Daoy (cell line): Measurements from ENCODE around the gene TRAPPC2. TPM values are rescaled to one million over a fixed set of nuclear protein-coding genes. Genes with fewer than 3 reads are reported as not detected.
"Not testable (repeated sequence)": the region's sequence is repeated elsewhere in the genome, so short reads cannot be mapped to it uniquely, and the experiment has no call there.

Experiments
- DNase-seq: peaks from one replicate; pipeline ENCODE4 v3.0.0-alpha.2; 2015; ENCODE audit warnings: low read depth
- total RNA-seq: library from RNA; depleted of rRNA; stranded (reverse); fragments of >200 nt; shearing (Covaris generic); gene quantifications from 2 replicates; pipeline ENCODE4 v1.2.3, GENCODE V29; 2014

The TRAPPC2 gene
- total RNA-seq, 1 experiment from 2014 or later, result 6.7 TPM

DNA sequence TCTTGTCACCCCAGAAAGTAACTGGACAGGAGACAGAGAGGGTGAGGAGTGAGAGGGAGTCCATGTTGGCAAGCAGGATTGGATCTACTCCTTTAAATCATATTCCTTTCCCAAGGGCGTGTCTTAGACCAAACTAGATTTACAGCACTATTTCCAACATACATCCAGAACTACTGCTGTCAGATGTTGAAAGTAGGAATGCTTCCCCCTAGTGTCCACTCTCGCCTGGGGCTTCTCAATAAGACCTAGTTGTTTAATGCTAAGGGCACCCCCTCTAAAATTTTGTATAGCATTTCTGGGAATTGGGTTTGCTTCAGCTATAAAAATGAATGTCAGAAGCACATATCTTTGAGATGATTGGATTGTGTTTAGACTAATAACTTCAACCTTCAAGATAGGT, 13.4 kb upstream of the TRAPPC2 start:
- DNase-seq, result peak; percentile 16

- no peak for DNase-seq
Observed at GRCh38 chrX:13742397-13743176, 8.2 kb upstream of the TRAPPC2 start.

DNA sequence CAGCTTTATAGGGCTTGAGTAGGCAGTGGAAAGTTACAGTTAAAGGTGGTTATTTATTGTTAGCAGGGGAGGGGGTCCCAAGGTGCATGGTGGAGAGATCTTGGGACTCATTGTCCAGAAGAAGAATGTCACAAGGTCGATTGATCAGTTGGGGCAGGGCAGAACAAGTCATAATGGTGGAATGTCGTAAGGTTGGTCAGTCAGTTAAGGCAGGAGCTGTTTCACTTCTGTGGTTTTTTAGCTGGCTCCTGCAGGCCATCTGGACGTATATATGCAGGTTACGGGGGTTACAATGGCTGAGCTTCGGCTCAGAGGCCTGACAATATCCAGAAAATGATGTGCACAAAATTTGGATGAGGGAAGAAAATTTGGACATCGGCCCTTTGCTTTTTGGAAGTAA, 7.3 kb upstream of the TRAPPC2 start:
- no peak for DNase-seq

DNA sequence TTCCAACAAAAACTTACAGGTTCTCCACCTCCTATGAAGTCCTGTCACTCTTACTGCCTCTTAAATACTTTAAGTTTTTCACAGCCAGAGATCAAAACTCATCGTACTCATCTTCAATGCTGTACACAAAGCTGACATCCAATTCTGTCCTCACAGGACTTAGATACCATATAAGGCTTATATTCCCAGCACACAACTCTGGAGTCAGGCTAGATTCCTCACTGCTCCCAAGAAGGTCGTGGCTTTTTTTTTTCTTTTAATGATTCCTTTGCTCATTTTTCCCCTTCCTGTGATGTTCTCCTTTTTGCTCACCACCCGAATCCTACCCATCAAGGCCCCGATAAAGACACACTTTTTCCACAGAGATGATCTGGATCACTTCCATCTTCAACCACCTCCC, 914 bp downstream of the TRAPPC2 start:
- no peak for DNase-seq

DNA sequence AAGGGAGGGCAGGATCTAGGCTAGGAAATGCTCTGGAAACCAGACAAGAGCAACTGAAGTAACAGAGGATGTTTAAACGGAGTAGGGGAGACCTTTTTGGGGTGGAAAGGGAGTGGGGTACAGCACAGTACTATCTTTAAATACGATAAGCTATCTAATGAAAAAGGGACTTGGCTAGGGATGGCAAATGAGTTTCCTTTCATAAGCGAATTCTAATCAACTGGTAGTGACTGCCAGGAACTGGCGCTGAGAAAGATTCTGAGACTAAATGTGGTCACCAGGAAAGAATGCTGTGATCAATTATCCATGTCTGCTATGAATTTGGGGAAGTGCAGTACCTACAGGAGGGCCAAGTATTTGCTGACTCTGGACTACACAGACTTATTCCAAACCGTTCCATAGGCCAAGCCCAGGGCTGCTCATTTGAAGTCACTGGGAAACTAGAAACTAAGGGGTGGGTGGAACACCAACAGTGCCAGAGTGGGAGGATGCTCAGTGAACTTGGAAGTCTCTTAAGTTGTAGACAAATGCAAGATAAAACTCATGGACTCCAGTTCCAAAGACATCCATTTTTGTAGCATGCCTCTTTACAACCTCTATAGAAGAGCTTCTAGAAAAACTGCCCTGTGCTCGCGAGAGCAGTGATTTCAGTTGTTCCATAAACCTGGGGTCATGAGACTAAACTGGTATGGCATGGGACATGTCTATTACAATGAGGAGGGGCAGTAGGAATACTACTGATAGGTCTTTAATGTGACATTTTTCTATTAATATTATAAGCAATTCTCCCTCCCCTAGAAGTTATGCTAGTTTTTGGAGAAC, 2.0 kb downstream of the TRAPPC2 start:
- DNase-seq, result no peak

DNA sequence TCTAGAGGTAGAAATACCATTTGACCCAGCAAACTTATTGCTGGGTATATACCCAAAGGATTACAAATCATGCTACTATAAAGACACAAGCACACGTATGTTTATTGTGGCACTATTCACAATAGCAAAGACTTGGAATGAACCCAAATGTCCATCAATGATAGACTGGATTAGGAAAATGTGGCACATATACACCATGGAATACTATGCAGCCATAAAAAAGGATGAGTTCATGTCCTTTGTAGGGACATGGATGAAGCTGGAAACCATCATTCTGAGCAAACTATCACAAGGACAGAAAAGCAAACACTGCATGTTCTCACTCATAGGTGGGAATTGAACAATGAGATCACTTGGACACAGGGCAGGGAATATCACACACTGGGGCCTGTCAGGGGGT, 3.9 kb downstream of the TRAPPC2 start:
- DNase-seq, result not testable (repeated sequence)

DNA sequence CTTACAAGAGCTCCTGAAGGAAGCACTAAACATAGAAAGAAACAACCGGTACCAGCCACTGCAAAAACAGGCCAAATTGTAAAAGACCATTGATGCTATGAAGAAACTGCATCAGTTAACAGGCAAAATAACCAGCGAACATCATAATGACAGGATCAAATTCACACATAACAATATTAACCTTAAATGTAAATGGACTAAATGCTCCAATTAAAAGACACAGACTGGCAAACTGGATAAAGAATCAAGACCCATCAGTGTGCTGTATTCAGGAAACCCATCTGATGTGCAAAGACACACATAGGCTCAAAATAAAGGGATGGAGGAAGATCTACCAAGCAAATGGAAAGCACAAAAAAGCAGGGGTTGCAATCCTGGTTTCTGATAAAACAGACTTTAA, 7.8 kb downstream of the TRAPPC2 start:
- DNase-seq, result not testable (repeated sequence)

DNA sequence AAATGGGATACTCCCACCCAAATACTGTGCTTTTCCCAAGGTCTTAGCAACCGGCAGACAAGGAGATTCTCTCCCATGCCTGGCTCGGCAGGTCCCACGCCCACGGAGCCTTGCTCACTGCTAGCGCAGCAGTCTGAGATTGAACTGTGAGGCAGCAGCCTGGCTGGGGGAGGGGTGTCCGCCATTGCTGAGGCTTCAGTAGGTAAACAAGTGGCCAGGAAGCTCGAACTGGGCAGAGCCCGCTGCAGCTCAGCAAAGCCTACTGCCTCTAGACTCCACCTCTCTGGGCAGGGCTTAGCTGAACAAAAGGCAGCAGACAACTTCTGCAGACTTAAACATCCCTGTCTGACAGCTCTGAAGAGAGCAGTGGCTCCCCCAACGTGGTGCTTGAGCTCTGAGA, 9.5 kb downstream of the TRAPPC2 start:
- not testable (repeated sequence) for DNase-seq

- DNase-seq, result no peak
Observed at GRCh38 chrX:13721819-13722519, 12.5 kb downstream of the TRAPPC2 start.

GRCh38 chrX:13721371-13721770, 13.0 kb downstream of the TRAPPC2 start:
- no peak for DNase-seq

GRCh38 chrX:13719192-13719856, 15.1 kb downstream of the TRAPPC2 start:
- no peak for DNase-seq

DNA sequence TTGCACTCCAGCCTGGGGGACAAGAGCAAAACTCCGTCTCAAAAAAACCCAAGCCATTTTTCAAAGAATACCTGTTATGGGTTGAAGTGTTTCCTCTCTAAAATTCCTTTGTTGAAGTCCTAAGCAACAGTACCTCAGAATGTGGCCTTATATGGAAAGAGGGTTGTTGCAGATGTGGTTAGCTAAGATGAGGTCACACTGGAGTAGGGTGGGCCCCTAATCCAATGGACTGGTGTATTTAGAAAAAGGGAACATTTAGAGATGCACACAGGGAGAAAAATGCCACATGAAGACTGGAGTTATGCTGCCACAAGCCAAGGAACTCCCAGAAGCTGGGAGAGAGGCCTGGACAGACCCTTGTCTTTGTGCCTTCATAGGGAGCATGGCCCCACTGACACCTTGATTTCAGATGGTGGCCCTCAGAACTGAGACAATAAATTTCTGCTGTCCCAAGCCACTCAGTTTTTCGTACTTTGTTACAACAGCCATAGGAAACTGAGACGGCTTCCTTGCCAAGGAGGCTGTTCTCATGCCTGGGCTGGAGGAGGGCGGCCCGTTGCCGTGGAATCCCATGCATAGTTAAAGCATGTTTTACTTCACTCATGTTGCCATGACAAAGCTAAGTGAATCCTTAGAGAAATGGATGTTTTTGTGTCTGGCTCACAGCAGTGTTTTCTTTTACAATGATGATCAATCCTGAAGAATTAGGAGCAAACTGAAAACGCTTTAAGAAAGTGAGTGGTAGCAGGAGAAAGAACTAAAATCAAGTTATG, 16.5 kb downstream of the TRAPPC2 start:
- no peak for DNase-seq

- no peak for DNase-seq
Observed at GRCh38 chrX:13716905-13717304, 17.5 kb downstream of the TRAPPC2 start.

DNA sequence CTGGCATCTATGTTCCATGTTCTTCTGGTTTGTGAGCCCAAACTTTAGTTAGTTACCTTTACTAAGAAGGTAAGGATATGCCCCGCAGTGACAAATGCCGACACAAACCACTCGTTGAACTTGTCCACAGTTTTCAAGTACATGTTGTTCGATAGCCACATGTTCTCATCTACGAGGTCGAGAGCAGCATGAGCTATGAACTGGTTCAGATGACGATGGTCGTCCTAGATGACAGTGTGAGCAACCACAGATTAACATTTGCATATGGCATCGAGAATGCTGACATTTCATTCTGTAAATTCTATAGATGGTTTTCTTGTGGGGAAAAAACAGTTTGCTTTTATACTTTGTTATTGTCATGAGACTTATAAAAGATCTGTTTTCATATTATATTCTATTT, 18.0 kb downstream of the TRAPPC2 start:
- DNase-seq, result no peak

DNA sequence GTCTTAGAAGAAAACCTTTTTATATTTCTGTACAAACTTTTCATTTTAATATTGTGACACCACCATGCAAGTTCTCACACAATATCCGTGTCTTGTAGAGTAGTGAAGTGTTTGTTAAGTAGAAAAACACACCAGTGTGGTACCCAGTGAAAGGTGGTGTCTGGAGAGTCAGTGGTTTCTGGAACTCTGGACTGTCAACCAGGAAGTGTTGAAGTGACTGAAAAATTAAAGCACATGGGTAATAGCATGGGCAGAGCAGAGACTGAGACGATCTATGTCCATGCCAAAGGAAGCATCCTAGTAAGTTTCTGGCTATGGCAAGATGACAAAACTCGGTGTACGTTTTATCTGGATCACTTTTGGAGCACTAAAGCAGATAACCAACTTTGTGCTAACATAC, 23.3 kb downstream of the TRAPPC2 start:
- no peak for DNase-seq

- no peak for DNase-seq
Observed at GRCh38 chrX:13703589-13703988, 30.8 kb downstream of the TRAPPC2 start.

GRCh38 chrX:13703135-13703534, 31.3 kb downstream of the TRAPPC2 start:
- DNase-seq, result no peak

GRCh38 chrX:13702111-13702789, 32.2 kb downstream of the TRAPPC2 start:
- no peak for DNase-seq

GRCh38 chrX:13700380-13700779, 34.0 kb downstream of the TRAPPC2 start:
- DNase-seq, result no peak

DNA sequence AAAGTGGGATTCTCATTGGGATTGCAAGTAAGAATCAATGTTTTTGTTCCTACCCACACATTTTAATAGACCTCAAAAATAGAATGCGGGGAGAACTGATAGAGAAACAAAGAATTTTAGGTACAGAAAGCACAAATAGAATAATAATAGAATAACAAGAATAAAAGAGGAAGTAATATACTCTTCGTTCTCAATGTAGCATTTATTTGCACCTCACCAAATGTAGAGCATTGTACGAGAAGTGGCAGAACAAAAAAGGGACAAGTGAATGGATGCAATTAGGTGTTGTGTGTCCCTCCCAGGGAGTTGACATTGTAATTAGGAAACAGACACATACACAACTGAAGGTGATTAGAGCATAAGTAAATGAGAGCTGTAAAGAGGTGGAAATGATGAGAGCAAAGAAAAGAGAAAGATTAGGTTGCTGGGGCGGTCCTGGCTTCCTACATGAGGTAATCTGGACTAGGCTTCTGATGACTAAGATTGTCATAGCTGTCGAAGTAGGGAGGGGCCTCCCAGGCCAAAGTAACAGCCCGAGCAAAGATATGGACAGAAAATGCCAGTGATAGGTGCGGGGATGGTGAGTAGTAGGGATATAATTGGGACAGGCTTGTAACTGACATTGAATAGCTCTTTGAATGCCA, 35.1 kb downstream of the TRAPPC2 start:
- peak; percentile 14 for DNase-seq
